Activated naive CD4-positive, alpha-beta T cell treated with anti-CD3 and anti-CD28 coated beads, Interleukin-2, amount 50 U/mL, for 24 hours (primary cell): ENCODE measurements around the gene DRD2.

ENCODE experiments used
- H3K27ac Mint-ChIP-seq: one replicate; pipeline ENCODE4 v1.8.0; 2021; ENCODE audit warnings: mild to moderate bottlenecking, mixed read lengths
- H3K27me3 Mint-ChIP-seq: one replicate; pipeline ENCODE4 v1.8.0; 2021; ENCODE audit warnings: mixed read lengths
- H3K36me3 Mint-ChIP-seq: one replicate; pipeline ENCODE4 v1.8.0; 2021; ENCODE audit warnings: mixed read lengths
- H3K4me1 Mint-ChIP-seq: one replicate; pipeline ENCODE4 v1.8.0; 2021; ENCODE audit warnings: mixed read lengths
- H3K4me3 Mint-ChIP-seq: one replicate; pipeline ENCODE4 v1.8.0; 2021; ENCODE audit warnings: mild to moderate bottlenecking, mixed read lengths
- H3K9me3 Mint-ChIP-seq: one replicate; pipeline ENCODE4 v1.8.0; 2021; ENCODE audit warnings: mixed read lengths

DRD2 gene

DNA sequence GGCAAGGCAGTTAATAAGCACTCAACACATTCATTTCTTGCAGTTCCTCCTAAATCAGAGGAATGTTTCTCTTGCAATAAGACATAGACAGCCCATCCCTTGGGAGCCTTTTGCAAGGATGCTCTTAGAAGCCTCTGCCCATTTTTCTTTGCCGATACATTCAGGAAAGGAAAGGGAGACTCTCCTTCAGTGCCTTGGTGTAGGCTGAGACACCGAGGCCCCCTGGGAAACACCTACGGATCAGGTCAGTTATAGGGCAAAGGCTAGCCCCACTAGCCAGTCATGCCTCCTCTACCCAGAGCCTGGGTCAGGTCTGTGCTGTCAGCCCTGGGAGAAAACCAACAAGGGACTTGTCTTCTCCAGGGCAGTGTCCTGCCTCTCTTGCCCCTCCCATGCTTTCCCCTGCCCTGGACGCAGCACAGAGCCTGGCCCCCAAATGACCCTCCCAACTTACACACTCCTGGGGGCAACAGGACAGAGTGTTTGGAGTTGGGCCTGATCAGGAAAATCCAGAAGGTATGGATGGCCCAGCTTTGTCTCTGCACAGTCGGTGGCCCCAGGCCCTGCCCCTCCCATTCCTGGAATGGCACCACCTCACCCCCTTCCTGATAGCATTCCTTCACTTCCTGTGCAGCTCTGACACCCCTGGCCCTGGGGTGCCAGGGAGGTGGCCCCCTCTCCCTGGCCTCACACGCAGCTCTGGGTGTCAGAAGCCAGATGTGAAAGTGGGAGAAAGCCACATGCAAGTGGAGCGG, 69.3 kb downstream of the DRD2 start:
- H3K27me3 Mint-ChIP-seq, result no peaks in the 10 kb centered on the region
- no peaks in the 10 kb centered on the region for H3K9me3 Mint-ChIP-seq
- H3K36me3 Mint-ChIP-seq, result no peaks in the 10 kb centered on the region
- no peaks in the 10 kb centered on the region for H3K4me1 Mint-ChIP-seq
- no peak overlapping the region for H3K27ac Mint-ChIP-seq
- no peak overlapping the region for H3K4me3 Mint-ChIP-seq

DNA sequence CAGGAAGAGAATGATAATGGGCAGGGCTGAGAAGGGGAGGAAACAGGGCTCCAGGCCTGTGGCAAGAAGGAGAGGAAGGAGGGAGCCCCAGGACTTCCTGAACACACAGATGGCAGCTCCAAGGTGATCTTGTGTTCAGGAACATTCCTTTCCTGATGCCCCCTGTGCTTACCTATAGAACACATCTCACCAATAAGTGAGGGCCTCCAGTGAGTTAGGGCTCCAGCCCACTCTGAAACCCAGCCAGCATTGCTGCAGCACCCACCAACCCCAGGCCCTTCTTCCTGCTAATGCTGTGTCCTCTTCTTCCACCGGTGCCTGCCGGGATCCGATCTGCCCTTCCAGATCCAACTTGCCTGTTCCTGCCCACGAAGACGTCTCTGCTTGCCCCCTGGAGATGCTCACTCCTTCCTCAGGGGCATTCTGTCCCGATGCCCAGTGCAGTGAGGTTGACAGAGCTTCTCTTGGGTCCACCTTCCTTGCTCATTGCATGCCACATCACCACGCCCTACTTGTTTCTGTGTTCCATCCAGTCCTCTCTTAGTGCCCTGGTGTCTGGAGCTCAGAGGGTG, 70.3 kb downstream of the DRD2 start:
- no peaks in the 10 kb centered on the region for H3K36me3 Mint-ChIP-seq
- H3K4me1 Mint-ChIP-seq, result no peaks in the 10 kb centered on the region
- H3K27ac Mint-ChIP-seq, result no peak overlapping the region
- H3K9me3 Mint-ChIP-seq, result no peaks in the 10 kb centered on the region
- no peak overlapping the region for H3K4me3 Mint-ChIP-seq
- no peaks in the 10 kb centered on the region for H3K27me3 Mint-ChIP-seq

DNA sequence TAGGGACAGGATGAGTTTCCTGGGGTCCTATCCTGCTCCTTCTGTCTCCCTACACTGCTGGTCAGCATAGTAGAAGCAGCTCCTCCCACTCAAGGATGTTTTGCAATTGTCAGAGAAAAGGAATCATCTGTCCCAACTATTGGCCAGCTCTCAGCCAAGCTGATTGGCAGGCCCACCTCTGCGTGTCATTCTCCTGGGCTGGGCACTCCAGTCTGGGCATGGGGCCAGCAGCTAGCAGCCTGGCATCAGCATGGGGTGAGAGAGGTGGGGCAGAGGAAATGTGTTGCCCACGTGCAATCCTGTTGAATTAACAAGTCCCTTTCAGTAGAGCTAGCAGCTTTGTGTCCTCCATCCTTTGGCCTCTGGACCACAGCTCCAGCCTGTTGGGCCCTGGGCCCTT, 73.5 kb downstream of the DRD2 start:
- Mint-ChIP-seq H3K4me3 (no peak overlapping the region), H3K4me1 (no peaks in the 10 kb centered on the region), H3K27ac (no peak overlapping the region)

DNA sequence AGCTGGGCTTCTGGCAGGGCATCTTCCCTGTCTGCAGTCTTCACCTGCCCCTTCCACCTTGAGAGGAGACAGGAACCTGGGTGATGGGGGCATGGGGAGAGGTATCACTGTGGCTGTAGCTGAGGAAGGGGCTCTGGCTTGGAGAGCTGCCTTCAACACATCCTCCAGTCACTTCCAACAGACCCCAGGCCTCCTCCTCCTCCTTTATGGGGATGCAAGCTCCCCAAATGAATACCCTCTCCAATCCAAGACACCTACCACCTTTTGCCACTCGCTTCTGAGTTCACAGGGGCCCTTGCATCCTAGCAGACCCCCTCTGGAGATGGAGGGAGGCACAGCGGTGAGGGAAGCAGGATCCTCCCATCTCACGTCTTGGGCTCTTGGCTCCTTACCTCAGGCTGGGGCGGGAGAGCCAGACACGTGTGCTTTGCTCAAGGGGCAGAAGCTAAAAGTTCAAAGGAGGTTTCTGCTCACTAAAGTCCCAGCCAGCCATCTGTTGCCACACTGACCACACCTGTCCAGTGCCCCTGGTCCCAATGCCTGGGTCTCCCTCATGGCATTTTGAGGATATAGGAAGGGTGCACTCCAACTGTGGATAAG, 74.5 kb downstream of the DRD2 start:
- Mint-ChIP-seq H3K27ac (no peak overlapping the region), H3K9me3 (no peaks in the 10 kb centered on the region), H3K27me3 (no peaks in the 10 kb centered on the region), H3K4me3 (no peak overlapping the region), H3K36me3 (no peaks in the 10 kb centered on the region), H3K4me1 (no peaks in the 10 kb centered on the region)

More for the DNA sequence above, 73.5 kb downstream of the DRD2 start:
- Mint-ChIP-seq H3K9me3 (no peaks in the 10 kb centered on the region), H3K36me3 (no peaks in the 10 kb centered on the region), H3K27me3 (no peaks in the 10 kb centered on the region)

DNA sequence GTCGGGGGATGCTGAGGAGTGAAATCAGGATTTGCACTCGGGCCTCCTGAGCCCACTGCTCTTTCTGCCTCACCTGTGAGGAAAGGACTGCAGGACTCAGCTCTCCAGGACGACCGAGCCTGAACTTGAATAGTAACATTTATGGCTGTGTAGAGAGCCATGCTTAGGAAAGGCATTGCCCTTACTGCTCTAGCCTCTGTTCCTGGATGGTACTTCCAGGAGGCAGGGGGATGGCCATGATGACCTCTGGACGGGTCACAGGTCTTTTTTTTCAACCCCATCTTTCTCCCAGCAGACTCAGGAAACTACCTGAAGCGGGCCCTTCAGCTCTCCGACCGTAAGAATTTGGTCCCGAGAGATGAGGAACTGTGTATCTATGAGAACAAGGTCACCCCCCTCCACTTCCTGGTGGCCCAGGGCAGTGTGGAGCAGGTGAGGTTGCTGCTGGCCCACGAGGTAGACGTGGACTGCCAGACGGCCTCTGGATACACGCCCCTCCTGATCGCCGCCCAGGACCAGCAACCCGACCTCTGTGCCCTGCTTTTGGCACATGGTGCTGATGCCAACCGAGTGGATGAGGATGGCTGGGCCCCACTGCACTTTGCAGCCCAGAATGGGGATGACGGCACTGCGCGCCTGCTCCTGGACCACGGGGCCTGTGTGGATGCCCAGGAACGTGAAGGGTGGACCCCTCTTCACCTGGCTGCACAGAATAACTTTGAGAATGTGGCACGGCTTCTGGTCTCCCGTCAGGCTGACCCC, 76.3 kb downstream of the DRD2 start:
- Mint-ChIP-seq H3K36me3 (no peaks in the 10 kb centered on the region), H3K27me3 (no peaks in the 10 kb centered on the region)

DNA sequence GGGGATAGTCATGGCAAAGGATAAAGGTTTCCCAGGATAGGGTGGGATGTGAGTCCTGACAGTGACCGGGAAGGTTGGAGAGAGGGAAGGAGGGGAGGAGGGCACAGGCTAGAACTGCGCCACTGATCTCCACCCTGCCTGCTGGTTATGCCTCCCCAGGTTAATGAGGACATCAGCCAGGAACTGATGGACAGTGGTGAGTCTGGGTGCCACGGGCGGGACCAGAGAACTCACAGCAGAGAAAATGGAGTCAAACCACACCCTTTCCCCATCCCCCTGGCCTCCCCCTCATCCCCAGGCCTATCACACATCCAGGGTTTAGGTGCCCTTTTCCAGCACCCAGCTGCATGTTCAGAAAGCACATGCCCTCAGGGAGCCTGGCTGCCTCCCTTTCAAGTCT, 77.4 kb downstream of the DRD2 start:
- Mint-ChIP-seq H3K27ac (no peak overlapping the region), H3K4me3 (no peak overlapping the region), H3K9me3 (no peaks in the 10 kb centered on the region), H3K27me3 (no peaks in the 10 kb centered on the region), H3K36me3 (no peaks in the 10 kb centered on the region), H3K4me1 (no peaks in the 10 kb centered on the region)

More for the DNA sequence above, 76.3 kb downstream of the DRD2 start:
- H3K9me3 Mint-ChIP-seq, result no peaks in the 10 kb centered on the region
- no peak overlapping the region for H3K4me3 Mint-ChIP-seq
- H3K4me1 Mint-ChIP-seq, result no peaks in the 10 kb centered on the region
- no peak overlapping the region for H3K27ac Mint-ChIP-seq

DNA sequence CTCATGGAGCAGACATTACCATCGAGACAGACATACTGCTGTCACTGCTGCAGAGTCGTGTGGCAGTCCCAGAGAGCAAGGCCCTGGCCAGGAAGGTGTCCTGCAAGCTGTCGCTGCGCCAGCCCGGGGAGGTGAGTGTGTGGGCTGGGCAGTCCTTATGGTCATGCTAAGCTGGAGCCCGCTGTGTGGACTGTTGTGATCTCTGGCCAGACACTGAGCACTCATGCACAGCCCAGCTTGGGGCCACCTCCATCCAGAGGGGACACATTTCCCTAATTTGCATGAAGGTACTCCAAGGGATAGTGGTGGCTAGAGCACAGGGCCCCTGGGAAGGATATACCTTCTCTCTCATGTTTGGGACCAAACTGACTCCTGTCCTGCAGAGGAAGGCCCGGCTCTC, 78.0 kb downstream of the DRD2 start:
- H3K4me1 Mint-ChIP-seq, result no peaks in the 10 kb centered on the region

DNA sequence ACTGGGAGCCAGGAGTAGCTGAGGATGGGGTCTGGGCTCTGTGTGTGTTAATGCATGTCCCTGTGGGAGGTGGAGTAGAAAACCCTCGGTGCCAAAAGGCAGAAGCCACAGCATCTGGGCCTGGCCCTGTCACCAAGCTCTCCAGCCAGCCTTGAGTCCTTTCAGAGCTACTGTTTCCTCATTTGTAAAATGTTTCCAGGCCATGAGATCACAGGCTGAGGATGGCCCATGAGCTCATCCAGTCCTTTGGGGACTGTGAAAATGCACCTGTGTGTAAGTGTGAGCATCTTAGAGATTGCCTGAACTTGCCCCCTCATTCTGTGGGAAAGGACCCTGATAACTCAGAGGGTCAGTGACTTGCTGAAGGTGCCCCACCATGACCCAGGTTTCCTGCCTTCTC, 78.5 kb downstream of the DRD2 start:
- Mint-ChIP-seq H3K27me3 (no peaks in the 10 kb centered on the region), H3K4me1 (no peaks in the 10 kb centered on the region), H3K36me3 (no peaks in the 10 kb centered on the region), H3K4me3 (no peak overlapping the region), H3K9me3 (no peaks in the 10 kb centered on the region), H3K27ac (no peak overlapping the region)

More for the DNA sequence above, 78.0 kb downstream of the DRD2 start:
- Mint-ChIP-seq H3K9me3 (no peaks in the 10 kb centered on the region), H3K36me3 (no peaks in the 10 kb centered on the region), H3K27ac (no peak overlapping the region), H3K4me3 (no peak overlapping the region), H3K27me3 (no peaks in the 10 kb centered on the region)

DNA sequence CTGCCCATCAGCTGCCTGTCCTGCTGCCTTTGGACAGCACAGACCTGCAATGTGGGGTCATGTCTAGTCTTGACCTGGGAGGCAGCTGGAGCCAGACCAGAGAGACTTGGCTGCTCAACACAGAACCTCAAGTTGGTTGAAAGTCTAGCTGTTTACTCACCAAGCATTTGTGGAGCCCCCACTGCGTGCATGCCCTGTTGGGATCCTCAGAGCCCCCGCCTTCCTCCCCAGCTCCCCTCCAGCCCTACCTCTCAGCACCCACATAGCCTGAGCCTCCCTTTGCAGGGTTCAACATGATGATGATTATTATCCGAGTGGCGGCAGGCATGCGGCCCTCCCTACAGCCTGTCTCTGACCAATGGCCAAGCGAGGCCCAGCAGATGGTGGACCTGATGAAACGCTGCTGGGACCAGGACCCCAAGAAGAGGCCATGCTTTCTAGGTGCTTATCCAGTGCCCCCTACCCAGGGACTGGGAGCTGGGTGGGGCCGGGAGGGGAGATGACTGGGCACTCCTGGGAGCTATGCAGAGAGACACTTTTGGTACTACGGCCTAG, 79.3 kb downstream of the DRD2 start:
- no peaks in the 10 kb centered on the region for H3K36me3 Mint-ChIP-seq
- H3K4me3 Mint-ChIP-seq, result no peak overlapping the region
- H3K27me3 Mint-ChIP-seq, result no peaks in the 10 kb centered on the region
- H3K9me3 Mint-ChIP-seq, result no peaks in the 10 kb centered on the region
- no peak overlapping the region for H3K27ac Mint-ChIP-seq
- H3K4me1 Mint-ChIP-seq, result no peaks in the 10 kb centered on the region

DNA sequence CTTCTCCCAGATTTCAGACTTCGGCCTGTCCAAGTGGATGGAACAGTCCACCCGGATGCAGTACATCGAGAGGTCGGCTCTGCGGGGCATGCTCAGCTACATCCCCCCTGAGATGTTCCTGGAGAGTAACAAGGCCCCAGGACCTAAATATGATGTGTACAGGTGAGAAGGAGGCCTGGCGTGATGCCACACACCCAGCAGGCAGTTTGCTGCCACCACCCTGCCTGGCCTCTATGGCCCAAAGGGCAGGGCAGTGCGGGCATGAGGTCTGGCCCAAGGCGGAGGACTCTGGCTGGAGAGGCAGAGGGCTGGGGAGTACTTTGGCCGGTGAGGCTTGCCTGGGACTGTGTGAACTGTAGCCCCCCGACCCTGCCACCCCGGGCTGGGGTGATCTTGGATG, 80.3 kb downstream of the DRD2 start:
- Mint-ChIP-seq H3K4me3 (no peak overlapping the region), H3K9me3 (no peaks in the 10 kb centered on the region), H3K36me3 (no peaks in the 10 kb centered on the region), H3K27ac (no peak overlapping the region), H3K27me3 (no peaks in the 10 kb centered on the region), H3K4me1 (no peaks in the 10 kb centered on the region)

DNA sequence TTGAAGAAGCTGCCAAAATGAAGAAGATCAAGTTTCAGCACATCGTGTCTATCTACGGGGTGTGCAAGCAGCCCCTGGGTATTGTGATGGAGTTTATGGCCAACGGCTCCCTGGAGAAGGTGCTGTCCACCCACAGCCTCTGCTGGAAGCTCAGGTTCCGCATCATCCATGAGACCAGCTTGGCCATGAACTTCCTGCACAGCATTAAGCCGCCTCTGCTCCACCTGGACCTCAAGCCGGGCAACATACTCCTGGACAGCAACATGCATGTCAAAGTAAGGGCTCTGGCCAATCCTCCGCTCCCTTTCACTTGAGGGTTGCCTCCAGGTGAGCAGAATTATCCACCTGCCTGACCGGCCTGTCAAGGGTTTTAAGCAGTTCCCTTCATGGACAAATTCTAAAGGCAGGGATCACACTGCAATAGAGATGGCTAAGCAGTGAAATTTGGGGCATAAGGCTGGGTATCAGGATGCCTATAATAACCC, 81.7 kb downstream of the DRD2 start:
- H3K4me1 Mint-ChIP-seq, result no peaks in the 10 kb centered on the region
- H3K27ac Mint-ChIP-seq, result no peak overlapping the region
- no peak overlapping the region for H3K4me3 Mint-ChIP-seq
- H3K27me3 Mint-ChIP-seq, result no peaks in the 10 kb centered on the region
- no peaks in the 10 kb centered on the region for H3K36me3 Mint-ChIP-seq
- H3K9me3 Mint-ChIP-seq, result no peaks in the 10 kb centered on the region

DNA sequence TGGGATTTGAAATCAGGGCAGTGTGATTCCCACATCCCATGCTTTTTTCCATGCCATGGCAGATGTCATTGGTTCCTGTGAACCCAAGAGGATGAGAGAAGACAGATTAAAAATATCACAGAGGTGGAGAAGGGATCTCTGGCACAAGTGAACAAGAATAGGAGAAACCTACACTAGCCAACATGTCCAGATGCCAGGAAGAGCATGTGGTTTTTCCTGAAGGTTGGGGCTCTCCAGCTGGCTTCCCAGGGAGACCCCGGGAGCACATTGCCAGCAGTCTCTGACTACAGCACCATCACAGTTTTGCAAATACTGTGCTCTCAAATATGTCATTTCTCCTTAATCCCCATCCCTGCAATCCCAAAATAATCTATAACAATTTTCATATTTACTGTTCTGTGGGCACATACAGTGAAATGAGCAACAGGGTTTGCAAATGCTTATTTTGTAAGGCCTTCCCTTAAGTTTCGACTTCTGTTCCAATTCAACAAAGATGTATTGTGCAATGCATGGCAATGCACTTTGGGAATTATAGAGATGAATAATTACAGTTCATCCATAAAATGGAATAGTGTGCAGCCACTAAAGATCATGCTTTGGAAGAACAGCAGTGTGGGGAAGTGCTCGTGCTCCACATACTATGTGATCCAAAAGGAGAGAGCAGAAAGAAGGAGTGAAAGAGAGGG, 82.8 kb downstream of the DRD2 start:
- no peaks in the 10 kb centered on the region for H3K27me3 Mint-ChIP-seq

DNA sequence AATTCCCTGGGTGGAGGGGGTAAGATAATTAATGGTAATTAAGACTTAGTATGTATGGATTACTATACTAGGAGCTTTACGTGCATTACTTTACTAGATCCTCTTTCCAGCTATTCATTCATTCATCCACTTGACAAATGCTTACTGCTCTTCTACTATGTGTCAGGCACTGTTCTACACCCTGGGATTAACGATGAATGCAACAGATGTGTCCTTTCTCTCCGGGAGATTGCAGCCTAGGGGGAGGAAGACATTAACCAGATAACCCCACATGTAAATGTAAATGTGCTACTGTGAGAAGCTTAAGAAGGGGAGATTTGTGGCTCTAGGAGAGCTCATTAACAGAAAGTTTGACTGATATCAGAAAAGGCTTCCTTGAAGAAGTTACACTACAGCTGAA, 85.9 kb downstream of the DRD2 start:
- Mint-ChIP-seq H3K4me3 (no peak overlapping the region), H3K27ac (no peak overlapping the region), H3K4me1 (no peaks in the 10 kb centered on the region), H3K36me3 (peaks cover 4% of the 10 kb centered on the region), H3K9me3 (no peaks in the 10 kb centered on the region), H3K27me3 (peaks cover 1% of the 10 kb centered on the region)

More for the DNA sequence above, 82.8 kb downstream of the DRD2 start:
- Mint-ChIP-seq H3K4me1 (no peaks in the 10 kb centered on the region), H3K9me3 (no peaks in the 10 kb centered on the region), H3K4me3 (no peak overlapping the region), H3K36me3 (no peaks in the 10 kb centered on the region), H3K27ac (no peak overlapping the region)

DNA sequence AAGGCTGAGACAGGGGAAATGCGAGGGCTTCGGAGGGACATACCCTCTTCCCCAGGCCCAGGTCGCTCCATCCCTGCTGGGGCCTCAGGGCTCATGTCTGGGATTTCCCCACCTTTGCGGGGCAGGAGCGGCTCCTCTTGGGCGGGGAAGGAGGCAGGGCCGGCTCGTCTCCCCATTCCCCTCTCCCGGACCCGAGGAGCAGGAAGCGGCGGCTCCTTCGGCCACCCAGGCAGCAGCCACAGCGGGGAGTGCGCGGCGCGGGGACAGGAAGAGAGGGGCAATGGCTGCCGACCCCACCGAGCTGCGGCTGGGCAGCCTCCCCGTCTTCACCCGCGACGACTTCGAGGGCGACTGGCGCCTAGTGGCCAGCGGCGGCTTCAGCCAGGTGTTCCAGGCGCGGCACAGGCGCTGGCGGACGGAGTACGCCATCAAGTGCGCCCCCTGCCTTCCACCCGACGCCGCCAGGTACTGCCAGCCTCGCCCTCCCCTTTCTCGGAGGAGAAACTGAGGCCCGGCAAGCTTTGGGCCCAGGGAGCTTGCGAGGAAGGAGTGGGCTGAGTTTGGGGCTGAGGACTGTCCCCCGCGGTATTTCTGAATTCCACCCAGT, 87.5 kb downstream of the DRD2 start, which contains the start of gene ANKK1:
TSS of gene ANKK1 (plus strand) at position 175 of the 607 bp plus-strand sequence. CDS start at position 281, 106 bp downstream.
- H3K27me3 Mint-ChIP-seq, result peaks cover 1% of the 10 kb centered on the region
- no peaks in the 10 kb centered on the region for H3K9me3 Mint-ChIP-seq
- no peak within 1 kb of the TSS for H3K4me3 Mint-ChIP-seq
- H3K4me1 Mint-ChIP-seq, result no peaks in the 10 kb centered on the region
- peaks cover 6% of the 10 kb centered on the region for H3K36me3 Mint-ChIP-seq
- H3K27ac Mint-ChIP-seq, result no peak within 1 kb of the TSS

DNA sequence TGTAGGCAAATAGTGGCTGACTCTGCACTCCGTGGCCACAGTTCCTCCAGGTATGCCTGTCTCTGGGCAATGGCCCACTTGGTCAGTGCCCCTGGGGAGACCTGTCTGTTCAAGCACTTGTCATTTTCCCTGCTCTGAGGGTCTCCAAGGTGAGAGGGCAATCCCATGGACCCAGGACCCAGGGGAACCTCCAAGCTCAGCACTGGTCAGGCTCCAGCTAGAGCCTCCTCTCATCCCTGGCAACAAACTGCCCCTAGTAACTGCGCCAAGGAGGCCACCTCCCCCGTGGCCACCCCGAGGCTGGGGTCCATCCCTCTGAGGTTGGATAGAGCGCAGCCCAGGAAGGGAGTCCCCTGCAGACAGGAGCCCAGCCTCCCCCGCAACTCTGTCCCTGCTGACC, 88.3 kb downstream of the DRD2 start:
- no peaks in the 10 kb centered on the region for H3K4me1 Mint-ChIP-seq
- no peak overlapping the region for H3K4me3 Mint-ChIP-seq
- peaks cover 1% of the 10 kb centered on the region for H3K27me3 Mint-ChIP-seq
- H3K9me3 Mint-ChIP-seq, result no peaks in the 10 kb centered on the region
- H3K27ac Mint-ChIP-seq, result no peak overlapping the region
- peaks cover 8% of the 10 kb centered on the region for H3K36me3 Mint-ChIP-seq
